GM21737 (cell line): Measurements from ENCODE around the gene AQP2.

Experiments
- ATAC-seq: cut with Tn5 transposase; IDR thresholded peaks from one replicate; pipeline ENCODE4 v1.9.1; 2021; ENCODE audit warnings: mild to moderate bottlenecking, moderate library complexity; ENCODE audit not compliant: unreplicated experiment

AQP2 gene

DNA sequence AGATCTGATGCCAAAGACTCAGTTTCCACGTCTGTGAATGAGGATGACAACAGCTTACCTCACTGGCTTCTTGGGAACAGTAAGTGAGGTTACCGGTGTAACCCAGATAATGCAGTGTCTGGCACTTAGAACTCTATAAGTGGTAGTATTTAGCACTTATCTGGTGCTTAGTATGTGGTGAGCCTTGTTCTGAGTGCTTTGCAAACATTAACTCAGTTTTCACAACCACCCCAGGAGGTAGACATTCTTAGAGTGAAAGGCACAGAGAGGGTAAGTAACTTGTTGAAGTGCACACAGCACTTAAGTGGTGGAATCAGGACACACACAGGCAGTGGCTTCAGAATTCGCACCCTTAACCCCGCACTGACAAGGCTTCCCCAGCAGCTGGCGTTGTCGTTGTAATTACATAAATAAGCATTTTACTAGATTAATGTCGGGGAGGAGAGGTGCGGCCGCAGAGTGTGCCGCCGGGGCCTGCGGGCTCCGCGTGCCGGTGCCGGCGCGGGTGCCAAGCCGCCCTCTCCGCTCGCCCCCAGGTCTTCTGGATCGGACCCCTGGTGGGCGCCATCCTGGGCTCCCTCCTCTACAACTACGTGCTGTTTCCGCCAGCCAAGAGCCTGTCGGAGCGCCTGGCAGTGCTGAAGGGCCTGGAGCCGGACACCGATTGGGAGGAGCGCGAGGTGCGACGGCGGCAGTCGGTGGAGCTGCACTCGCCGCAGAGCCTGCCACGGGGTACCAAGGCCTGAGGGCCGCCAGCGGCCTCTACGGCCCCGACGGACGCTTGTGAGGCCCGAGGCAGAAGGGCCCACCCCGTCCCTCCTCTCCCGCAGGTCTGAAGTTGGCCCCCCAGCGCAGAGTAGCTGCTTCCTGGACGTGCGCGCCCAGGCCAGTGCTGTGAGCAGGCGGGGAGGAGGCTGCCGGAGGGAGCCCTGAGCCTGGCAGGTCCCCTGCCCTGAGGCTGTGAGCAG is 4.6 kb downstream of the AQP2 start:
- no peak for ATAC-seq

DNA sequence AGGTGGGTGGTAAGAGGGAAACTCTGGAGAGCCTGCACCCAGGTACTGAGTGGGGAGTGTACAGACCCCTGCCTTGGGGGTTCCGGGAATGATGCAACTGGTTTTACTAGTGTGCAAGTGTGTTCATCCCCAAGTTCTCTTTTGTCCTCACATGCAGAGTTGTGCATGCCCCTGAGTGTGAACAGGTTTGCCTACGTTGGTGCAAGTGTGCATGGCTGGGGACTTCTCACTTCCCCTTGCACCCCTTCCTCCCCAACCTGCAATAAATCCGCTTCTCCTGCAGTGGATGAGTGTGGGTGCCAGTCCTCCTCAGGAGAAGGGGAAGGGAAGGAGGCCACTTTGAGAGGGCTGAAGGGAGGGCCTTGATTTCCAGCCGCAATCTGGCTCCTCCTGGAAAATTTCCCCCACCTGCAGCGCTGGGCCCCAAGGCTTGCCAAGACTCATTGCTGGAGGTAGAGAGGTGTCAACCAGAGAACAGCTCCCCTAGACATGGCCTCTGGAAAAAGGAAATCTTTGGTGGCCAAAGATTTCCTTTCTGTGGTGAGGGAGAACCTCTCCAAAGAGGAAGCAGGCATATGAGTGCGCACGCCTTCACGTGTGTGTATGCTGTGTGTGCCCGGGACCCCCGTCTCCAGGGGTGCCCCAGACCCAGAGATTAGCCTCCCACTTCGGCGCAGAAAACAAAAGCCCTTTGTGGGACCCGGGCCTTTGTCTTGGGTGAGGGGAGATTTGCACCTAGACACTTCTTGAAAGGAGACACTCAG is 5.5 kb downstream of the AQP2 start:
- no peak for ATAC-seq

DNA sequence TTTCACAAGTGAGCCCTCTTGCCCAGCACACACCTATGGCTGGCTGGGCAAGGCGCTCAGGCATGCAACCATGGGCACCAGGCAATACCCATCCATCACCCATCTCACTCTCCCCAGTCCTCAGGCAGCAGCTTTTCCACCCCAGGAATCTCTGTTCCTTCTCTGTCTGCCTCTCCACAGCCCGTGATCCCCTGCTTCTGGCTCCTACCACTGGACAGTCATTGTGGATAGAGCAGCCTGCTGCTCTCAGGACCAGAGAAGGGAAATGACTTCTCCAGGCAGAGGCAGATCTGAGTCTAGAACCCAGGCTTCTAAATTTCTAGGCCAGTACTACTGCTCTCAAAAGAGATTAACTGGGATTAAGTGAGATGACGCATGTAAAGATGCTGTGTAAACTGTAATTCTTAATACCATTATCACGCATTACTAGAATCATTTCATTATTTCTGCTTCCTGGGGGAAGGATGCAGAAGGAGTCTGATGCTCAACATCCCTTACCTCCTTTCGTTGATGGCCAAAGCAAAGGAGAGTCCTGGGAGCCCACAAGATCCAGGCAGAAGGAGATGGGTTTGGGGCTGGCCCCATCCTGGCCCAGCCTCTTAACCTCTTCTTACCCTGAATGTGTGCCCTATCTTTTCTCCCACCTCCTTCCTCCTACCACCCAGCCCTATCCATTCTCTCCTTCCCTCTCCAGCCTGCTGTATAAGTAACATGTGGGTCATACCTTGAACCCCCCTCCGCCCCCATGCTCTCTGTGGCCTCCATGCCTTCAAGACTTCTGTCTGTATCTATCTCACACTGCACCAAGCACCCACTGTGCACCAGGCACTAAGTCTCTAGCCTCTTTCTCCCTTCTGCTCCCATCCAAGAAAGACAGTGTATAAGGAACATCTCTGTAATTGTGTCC is 6.4 kb downstream of the AQP2 start:
- no peak for ATAC-seq

- ATAC-seq: no peak
These were observed 7.0 kb downstream of the AQP2 start for GRCh38 chr12:49957570-49957967.

DNA sequence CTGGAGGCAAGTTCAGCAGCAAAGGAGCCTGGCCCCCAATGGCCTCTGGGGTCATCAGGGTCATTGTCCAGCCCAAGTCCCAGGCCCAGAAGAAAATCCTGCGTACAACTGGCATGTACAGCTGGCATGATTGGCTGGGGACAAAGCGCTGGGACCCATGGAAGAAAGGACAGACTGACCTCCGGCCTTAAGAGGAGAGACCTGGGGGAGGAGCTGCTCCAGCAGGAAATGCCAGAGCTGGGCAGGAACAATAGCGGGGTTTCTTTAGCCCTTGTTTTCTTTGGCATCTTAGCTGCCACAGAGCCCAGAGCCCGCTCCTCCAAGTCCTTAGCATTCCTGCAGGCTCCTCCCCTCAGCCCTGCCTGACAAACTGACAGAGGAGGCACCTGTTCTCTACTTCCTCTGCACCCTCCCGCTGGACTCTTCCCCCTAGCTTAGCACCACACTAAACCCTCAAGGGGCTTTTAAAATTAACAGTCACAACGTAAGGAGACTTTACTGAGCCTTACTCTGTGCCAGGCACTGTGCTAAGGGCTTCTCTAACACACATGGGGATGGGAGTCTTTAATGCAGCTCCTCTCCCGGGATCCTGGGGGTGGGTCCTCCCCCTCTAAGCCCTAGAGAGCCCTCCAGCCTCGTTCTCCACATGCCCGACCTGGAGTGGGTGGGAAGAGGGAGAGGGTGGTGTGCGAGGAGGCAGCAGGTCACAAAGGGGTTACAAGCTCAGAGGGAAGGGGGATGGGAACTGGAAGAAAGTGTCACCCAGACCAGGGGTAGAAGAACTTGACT is 9.3 kb downstream of the AQP2 start:
- ATAC-seq: no peak

- no peak for ATAC-seq
These were observed 10.1 kb downstream of the AQP2 start for GRCh38 chr12:49960474-49961110.

DNA sequence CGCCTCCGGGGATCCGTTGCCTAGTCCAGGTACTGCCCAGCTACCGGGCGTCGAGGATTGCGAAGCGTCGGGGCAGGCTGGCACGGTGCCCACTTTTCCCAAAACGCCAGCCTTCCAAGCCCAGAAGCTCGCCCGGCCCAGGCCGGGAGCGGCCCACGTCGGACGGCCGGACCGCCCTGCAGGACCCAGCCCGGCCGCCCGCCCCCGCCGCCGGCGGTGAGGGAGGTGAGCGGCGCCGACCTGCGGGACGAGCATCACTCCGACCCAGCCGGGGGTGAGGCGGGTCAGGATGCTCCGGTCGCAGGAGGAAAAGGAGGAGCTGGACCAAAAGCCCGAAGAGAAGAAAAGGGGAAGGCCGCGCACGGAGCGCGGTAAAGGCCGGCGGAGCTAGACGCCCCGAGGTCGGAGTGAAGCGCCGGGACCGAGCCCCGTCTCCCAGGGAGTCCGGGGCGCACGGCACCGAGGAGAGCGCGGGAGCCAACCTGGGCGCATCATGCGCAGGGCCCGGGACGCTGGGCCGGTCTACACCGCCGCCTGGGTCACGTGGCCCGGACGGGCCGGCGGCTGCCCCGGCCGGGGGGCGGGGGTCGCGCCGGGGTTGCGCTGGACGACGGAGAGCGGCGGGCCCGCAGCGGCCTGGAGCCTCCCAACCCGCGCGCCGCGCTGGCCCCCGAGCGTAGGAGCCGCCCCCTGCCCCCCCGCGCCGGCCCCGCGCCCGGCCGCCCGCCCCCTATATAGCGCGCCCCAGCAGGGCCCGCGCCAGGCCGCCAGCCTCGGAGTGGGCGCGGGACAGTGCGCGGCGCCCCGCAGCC is 10.8 kb downstream of the AQP2 start, which contains the start of gene AQP5:
Gene AQP5 (plus strand): TSS at position 762 of the 812 bp plus-strand sequence. CDS start 146 bp downstream, outside the sequence.
- no peak for ATAC-seq

GRCh38 chr12:49961993-49962764 is 11.6 kb downstream of the AQP2 start:
- ATAC-seq: no peak

GRCh38 chr12:49962861-49963765 is 12.6 kb downstream of the AQP2 start:
- no peak for ATAC-seq

GRCh38 chr12:49963976-49964815 is 13.7 kb downstream of the AQP2 start:
- ATAC-seq: no peak

DNA sequence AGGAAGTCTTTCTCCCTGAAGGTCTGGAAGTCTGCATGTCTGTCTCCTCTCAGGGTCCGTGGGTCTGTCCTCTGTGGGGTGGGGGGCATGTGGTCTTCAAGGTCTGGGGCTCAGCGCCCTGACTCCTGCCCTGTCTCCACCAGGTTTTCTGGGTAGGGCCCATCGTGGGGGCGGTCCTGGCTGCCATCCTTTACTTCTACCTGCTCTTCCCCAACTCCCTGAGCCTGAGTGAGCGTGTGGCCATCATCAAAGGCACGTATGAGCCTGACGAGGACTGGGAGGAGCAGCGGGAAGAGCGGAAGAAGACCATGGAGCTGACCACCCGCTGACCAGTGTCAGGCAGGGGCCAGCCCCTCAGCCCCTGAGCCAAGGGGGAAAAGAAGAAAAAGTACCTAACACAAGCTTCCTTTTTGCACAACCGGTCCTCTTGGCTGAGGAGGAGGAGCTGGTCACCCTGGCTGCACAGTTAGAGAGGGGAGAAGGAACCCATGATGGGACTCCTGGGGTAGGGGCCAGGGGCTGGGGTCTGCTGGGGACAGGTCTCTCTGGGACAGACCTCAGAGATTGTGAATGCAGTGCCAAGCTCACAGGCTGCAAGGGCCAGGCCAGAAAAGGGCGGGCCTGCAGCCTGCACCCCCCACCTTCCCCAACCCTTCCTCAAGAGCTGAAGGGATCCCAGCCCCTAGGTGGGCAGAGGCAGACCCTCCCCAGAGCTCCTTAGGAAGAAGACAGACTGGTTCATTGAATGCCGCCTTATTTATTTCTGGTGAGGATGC is 14.5 kb downstream of the AQP2 start:
- ATAC-seq: no peak

DNA sequence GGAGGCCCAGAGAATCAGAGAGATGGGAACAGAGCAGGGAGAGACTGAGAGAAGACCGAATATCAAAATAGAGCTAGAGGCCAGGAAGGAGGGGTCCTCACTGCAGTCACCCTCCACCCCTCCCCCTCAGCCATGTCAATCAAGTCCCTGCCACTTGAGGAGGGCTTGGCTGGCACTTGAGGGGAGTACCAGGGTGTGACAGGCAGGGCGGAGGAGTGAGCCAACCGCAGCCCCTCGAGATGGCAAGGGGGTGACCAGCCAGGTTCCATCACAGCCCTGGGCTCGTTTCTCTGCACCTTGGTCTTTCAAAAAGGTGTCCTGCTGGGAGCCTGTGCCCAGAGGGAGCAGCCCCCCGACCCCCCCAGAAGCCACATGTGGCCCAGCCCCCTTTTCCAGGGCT is 15.3 kb downstream of the AQP2 start:
- no peak for ATAC-seq

DNA sequence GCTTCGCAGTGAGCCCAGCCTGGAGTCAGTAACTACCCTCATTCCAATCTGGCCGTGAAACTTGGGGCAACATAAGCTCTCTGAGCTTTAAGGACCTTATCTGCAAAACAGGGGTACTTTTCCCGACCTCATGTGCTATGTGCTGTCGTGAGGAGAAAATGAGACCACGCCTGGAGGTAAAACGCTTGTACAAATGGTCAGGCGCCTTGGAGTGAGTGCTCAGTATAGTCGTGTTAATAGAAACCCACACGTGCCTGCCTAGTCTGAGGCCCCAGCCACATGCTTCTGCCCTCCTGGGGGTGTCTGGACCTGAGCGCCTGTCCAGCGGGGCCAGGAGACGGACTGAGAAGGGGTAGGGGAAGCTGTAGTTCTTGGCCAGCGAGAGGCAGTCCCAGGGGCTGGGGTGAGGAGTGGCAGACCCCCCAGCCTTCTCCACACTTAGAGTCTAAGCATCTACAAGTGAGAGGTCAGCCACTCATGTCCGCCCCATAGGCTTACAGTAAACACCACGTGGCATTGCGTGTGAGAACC is 16.0 kb downstream of the AQP2 start:
- no peak for ATAC-seq

DNA sequence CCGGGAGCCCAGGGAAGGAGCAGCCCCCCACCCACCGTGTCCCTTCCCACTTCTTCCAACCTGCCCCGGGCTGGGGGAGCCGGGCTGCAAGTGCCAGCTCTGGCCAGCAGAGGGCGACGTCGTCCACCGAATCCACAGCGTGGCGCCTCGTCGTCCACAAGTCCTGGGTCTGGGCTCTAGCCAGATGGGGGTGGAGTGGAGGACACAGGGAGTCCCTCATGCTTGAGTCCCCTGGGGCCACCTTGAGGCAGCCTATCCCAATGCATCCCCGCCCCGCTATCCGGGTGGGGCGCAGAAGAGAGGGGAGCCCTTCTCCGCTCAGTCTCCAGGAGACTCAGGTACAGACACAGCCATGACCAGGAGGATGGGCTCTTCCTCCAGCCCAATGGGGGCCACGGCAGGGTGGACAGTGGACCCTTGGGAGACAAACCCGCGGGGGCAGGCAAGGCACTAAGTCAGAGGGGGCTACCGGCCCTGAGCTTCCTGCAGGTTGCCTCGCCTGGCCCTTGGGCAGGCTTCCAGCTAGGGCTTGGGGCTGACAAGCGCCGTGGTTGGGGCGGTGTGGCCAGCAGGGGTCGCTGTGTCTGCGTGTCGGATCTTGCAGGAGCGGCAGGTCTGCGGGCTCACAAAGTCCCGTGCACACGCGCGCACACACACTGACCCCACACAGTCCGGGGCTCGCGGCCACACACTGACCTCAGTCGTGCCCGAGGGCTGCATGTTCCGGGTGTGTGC is 16.7 kb downstream of the AQP2 start:
- ATAC-seq: peak; percentile 70
